AG04449 (cell line): Measurements from ENCODE around the gene MRC2.

ENCODE experiments used
- CTCF ChIA-PET: fragments of 350-600 bp; formaldehyde crosslinking; extraction: SDS; loops from one replicate; lab custom pipeline; 2021; ENCODE audit warnings: antibody characterized with exemption; lab: Yijun Ruan, JAX
- POLR2A ChIA-PET: fragments of 400-600, 350-600 bp; formaldehyde crosslinking; extraction: SDS; loops from one replicate; lab custom pipeline; 2020; ENCODE audit warnings: antibody characterized with exemption, inconsistent platforms; lab: Yijun Ruan, JAX
- DNase-seq: peaks from one replicate; pipeline ENCODE4 v3.0.0-alpha.2; 2010; ENCODE audit warnings: low read depth, low spot score
- H3K4me3 ChIP-seq: 2 replicates; pipeline ENCODE4 v1.5.1; 2011; ENCODE audit warnings: low read depth, mild to moderate bottlenecking, control low read depth, low read length
- TF ChIP-seq, protein P1 (sequence below): IDR thresholded peaks from one replicate; pipeline ENCODE4 v1.5.1; 2011; ENCODE audit warnings: mild to moderate bottlenecking, moderate library complexity, low read length, control low read depth, inconsistent platforms; ENCODE audit not compliant: insufficient read depth; ENCODE audit errors: missing control alignments

The MRC2 gene, protein sequence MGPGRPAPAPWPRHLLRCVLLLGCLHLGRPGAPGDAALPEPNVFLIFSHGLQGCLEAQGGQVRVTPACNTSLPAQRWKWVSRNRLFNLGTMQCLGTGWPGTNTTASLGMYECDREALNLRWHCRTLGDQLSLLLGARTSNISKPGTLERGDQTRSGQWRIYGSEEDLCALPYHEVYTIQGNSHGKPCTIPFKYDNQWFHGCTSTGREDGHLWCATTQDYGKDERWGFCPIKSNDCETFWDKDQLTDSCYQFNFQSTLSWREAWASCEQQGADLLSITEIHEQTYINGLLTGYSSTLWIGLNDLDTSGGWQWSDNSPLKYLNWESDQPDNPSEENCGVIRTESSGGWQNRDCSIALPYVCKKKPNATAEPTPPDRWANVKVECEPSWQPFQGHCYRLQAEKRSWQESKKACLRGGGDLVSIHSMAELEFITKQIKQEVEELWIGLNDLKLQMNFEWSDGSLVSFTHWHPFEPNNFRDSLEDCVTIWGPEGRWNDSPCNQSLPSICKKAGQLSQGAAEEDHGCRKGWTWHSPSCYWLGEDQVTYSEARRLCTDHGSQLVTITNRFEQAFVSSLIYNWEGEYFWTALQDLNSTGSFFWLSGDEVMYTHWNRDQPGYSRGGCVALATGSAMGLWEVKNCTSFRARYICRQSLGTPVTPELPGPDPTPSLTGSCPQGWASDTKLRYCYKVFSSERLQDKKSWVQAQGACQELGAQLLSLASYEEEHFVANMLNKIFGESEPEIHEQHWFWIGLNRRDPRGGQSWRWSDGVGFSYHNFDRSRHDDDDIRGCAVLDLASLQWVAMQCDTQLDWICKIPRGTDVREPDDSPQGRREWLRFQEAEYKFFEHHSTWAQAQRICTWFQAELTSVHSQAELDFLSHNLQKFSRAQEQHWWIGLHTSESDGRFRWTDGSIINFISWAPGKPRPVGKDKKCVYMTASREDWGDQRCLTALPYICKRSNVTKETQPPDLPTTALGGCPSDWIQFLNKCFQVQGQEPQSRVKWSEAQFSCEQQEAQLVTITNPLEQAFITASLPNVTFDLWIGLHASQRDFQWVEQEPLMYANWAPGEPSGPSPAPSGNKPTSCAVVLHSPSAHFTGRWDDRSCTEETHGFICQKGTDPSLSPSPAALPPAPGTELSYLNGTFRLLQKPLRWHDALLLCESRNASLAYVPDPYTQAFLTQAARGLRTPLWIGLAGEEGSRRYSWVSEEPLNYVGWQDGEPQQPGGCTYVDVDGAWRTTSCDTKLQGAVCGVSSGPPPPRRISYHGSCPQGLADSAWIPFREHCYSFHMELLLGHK (N-terminal part only)

DNA sequence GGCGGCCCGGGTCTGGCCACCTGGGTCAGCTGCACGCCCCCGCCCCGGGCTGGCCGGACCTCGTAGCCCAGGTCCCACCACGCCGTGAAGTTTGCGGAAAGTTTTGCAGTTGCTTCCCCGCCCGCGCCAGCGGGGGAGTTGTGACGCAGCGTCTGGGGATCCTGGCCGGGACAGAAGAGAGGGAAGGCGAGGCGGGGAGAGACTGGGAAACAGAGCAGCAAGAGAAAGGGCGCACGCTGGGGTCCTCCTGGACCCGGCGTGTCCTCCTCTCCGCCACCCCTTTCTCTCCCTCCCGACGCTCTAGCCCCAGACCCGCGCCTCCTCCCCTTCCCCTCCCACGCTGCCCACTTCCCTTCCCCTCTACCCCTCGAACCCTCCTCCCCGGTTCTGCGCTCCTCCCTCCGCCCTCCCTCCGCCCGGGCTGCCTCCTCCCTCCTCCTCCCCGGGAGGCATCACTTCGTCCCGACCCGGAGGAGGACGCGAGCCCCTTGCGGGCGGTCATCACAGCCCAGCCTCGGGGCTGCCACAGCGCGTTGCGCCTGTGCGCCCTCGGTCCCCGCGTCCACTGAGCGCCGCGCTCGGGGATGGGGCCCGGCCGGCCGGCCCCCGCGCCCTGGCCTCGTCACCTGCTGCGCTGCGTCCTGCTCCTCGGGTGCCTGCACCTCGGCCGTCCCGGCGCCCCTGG, at the start of gene MRC2:
Gene MRC2, plus strand, starts transcription at position 452 of the 685 bp plus-strand sequence. Its CDS starts 133 bp downstream, at position 585.
- ChIA-PET POLR2A (interaction anchor here (1.0 kb wide), 1 partner anchor 12 kb away, joined by 5 read pairs; no protein-coding TSS in a partner anchor), CTCF (no interaction called here)
- H3K4me3 ChIP-seq, result peak within 1 kb of the TSS; percentile 86
- DNase-seq, result no peak
- TF ChIP-seq, protein P1, sequence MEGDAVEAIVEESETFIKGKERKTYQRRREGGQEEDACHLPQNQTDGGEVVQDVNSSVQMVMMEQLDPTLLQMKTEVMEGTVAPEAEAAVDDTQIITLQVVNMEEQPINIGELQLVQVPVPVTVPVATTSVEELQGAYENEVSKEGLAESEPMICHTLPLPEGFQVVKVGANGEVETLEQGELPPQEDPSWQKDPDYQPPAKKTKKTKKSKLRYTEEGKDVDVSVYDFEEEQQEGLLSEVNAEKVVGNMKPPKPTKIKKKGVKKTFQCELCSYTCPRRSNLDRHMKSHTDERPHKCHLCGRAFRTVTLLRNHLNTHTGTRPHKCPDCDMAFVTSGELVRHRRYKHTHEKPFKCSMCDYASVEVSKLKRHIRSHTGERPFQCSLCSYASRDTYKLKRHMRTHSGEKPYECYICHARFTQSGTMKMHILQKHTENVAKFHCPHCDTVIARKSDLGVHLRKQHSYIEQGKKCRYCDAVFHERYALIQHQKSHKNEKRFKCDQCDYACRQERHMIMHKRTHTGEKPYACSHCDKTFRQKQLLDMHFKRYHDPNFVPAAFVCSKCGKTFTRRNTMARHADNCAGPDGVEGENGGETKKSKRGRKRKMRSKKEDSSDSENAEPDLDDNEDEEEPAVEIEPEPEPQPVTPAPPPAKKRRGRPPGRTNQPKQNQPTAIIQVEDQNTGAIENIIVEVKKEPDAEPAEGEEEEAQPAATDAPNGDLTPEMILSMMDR, result no peak

DNA sequence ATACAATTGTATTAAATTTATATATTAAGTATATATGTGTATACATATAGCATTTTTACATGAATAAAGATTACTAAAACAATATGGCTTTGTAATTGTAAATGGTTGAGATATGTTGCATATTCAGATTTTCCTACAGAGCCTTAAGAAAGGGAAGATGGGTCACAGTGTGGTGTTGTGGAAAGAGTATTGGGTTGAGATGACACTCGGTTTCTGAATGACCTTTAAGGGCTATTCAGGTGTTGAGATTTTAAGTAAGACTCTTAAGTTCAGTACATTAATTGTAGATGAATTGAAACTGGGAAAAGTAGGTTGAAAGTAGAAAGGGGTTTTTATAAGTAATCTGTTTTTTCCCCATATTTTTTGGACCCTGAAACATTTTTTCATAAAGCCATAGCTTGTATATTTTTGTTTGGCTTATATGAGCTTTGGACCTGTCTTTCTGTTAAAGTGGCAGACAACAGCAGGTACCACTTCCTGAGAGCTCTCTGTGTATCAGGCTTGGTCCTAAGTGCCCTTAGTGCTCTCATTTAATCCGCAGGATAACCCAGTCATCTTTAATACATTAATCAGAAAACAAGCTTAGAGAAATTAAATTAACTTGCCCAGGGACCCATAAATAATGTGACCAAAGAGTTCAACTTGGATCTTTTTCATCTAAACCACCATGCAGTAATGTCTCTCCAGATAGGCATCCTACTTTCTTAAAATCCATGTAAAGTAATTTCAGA, 48.5 kb upstream of the MRC2 start:
- POLR2A ChIA-PET, result no interaction called here
- TF ChIP-seq, protein P1, result no peak
- H3K4me3 ChIP-seq, result no peak overlapping the region
- CTCF ChIA-PET, result interaction anchor here (2.3 kb wide), 1 partner anchor 12 kb away, joined by 6 read pairs; no protein-coding TSS in a partner anchor
- no peak for DNase-seq

DNA sequence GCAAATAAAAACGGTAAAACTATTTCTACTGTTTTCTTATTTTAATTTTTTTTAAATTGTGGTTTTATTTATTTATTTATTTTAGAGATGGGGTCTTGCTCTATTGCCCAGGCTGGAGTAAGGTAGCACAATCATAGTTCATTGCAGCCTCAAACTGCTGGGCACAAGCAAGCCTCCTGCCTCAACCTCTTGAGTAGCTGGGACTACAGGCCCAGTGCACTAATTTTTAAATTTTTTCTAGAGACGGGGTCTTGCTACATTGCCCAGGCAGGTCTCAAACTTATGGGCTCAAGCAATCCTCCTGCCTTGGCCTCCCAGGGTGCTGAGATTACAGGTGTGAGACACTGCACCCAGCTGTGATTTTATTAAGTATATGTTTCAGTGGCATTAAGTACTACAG, 46.5 kb upstream of the MRC2 start:
- ChIA-PET CTCF (interaction anchor here (1.3 kb wide), 1 partner anchor 10 kb away, joined by 4 read pairs; no protein-coding TSS in a partner anchor), POLR2A (no interaction called here)
- no peak for DNase-seq
- TF ChIP-seq, protein P1, result no peak
- H3K4me3 ChIP-seq, result no peak overlapping the region

DNA sequence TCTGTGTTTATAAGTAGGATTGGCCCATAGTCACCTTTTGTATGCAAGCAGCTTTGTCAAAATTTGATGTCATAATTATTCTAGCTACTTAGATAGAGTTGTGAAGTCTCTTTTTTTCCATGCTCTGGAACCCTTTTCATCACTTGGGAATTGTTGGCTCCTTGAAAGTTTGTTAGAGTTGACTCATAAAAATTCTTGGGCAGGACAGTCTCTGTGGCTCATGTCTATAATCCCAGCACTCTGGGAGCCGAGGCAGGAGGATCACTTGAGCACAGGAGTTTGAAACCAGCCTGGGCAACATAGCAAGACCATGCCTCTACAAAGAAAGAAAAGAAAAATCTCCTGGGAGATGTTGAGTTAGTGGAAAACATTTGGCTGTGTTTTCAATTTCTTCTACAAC, 45.7 kb upstream of the MRC2 start:
- CTCF ChIA-PET, result no interaction called here
- TF ChIP-seq, protein P1, result no peak
- POLR2A ChIA-PET, result no interaction called here
- no peak overlapping the region for H3K4me3 ChIP-seq
- no peak for DNase-seq

DNA sequence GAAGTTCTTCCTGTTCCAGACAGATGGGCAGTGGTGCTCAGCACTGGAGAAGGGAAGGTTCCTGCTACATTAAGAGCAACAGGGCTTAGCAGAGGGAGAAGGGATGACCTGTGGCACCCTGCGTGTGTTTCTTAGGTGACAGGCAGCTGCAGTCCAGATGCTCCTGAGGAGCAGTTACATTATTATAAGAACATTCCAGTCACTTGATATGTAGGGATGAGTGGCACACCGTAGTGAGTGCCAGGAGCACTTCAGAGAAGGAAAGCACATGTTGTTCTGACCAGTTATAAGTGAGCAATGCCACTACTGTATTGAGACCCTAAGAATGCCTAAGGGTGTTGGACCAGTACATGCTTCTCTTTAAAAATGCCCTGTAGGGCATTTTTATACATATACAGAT, 39.9 kb upstream of the MRC2 start:
- ChIA-PET CTCF (interaction anchor here (1.0 kb wide), 1 partner anchor 15 kb away, joined by 3 read pairs; no protein-coding TSS in a partner anchor), POLR2A (no interaction called here)
- TF ChIP-seq, protein P1, result no peak
- DNase-seq, result no peak
- no peak overlapping the region for H3K4me3 ChIP-seq
